ENCODE measurements around the gene MYCL. TPM values are rescaled to one million over a fixed set of nuclear protein-coding genes. Genes with fewer than 3 reads are reported as not detected.
"Not testable (repeated sequence)": the region's sequence is repeated elsewhere in the genome, so short reads cannot be mapped to it uniquely, and the experiment has no call there.

The MYCL gene
- total and polyA plus RNA-seq, 4 donors, result 2.4 to 7.8 (median 4.4) TPM

DNA sequence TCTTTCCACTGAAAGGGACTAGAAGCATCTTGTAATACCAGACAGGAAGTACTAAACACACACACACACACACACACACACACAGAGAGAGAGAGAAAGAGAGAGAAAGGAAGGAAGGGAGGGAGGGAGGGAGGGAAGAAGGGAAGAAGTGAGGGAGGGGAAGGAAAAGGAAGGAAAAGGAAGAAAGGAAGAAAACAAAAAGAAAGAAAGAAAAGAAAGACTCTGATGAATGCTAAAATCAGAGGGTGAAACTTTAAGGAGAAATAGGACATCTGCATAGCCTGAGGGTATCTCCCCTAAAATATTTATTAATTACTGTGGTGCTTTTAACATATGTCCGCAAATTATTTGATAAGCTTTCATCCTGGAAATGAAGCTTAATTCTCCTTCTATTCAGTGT is 29.0 kb downstream of the MYCL start:
- ATAC-seq (ENCODE audit: insufficient read depth, low FRiP score) (no peak), DNase-seq (no peak)
- peaks cover 0 to 14% (median 0%) of the 10 kb centered on the region in 5 donors for H3K4me1 ChIP-seq (ENCODE audit: control insufficient read depth in 5 of 5, insufficient read depth in 5 of 5, low read length in 5 of 5)
- 95 to 100% methylated on average over 1 of the region's 1 CpG for WGBS, 2 donors
- H3K27ac ChIP-seq (ENCODE audit: low read depth in 1 of 2, low read length in 1 of 2), result no peak overlapping the region
- TF ChIP-seq, protein P1, sequence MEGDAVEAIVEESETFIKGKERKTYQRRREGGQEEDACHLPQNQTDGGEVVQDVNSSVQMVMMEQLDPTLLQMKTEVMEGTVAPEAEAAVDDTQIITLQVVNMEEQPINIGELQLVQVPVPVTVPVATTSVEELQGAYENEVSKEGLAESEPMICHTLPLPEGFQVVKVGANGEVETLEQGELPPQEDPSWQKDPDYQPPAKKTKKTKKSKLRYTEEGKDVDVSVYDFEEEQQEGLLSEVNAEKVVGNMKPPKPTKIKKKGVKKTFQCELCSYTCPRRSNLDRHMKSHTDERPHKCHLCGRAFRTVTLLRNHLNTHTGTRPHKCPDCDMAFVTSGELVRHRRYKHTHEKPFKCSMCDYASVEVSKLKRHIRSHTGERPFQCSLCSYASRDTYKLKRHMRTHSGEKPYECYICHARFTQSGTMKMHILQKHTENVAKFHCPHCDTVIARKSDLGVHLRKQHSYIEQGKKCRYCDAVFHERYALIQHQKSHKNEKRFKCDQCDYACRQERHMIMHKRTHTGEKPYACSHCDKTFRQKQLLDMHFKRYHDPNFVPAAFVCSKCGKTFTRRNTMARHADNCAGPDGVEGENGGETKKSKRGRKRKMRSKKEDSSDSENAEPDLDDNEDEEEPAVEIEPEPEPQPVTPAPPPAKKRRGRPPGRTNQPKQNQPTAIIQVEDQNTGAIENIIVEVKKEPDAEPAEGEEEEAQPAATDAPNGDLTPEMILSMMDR (IDR thresholded peaks at IDR 0.05; ENCODE audit: control extremely low read depth, extremely low read depth), result no peak
- no peaks in the 10 kb centered on the region for H3K9me3 ChIP-seq (ENCODE audit: control insufficient read depth in 4 of 4, insufficient read depth in 3 of 4, low read length in 3 of 4)
- no peak overlapping the region for H3K4me3 ChIP-seq
- no peaks in the 10 kb centered on the region for H3K27me3 ChIP-seq (ENCODE audit: control insufficient read depth in 3 of 3, insufficient read depth in 3 of 3, low read length in 2 of 3)
- H3K9ac ChIP-seq (ENCODE audit: insufficient read depth in 1 of 2, low read length in 2 of 2), result no peak overlapping the region
- peaks cover 0 to 5% (median 1%) of the 10 kb centered on the region in 4 donors for H3K36me3 ChIP-seq (ENCODE audit: control insufficient read depth in 4 of 4, insufficient read depth in 4 of 4, low read length in 4 of 4)

DNA sequence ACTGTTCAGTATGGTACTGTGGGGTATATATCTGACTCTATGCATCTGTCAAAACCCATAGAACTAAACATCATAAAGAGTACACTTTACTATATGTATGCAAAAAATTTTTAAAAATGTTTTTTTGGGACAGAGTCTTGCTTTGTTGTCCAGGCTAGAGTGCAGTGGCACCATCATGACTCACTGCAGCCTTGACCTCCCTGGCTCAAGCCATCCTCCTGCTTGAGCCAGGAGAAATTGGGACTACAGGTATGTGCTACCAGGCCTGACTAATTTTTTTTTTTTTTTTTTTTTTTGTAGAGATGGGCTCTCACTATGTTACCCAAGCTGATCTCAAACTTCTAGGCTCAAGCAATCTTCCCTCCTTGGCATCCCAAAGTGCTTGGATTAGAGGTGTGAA is 29.9 kb downstream of the MYCL start:
- Histone ChIP-seq H3K9ac (ENCODE audit: insufficient read depth in 1 of 2, low read length in 2 of 2) (no peak overlapping the region), H3K4me3 (no peak overlapping the region), H3K27ac (ENCODE audit: low read depth in 1 of 2, low read length in 1 of 2) (no peak overlapping the region), H3K27me3 (ENCODE audit: control insufficient read depth in 3 of 3, insufficient read depth in 3 of 3, low read length in 2 of 3) (no peaks in the 10 kb centered on the region), H3K36me3 (ENCODE audit: control insufficient read depth in 4 of 4, insufficient read depth in 4 of 4, low read length in 4 of 4) (peaks cover 0 to 2% (median 0%) of the 10 kb centered on the region in 4 donors), H3K4me1 (ENCODE audit: control insufficient read depth in 5 of 5, insufficient read depth in 5 of 5, low read length in 5 of 5) (peaks cover 0 to 6% (median 0%) of the 10 kb centered on the region in 5 donors), H3K9me3 (ENCODE audit: control insufficient read depth in 4 of 4, insufficient read depth in 3 of 4, low read length in 3 of 4) (no peaks in the 10 kb centered on the region)
- no peak for DNase-seq
- TF ChIP-seq, protein P1 (IDR thresholded peaks at IDR 0.05; ENCODE audit: control extremely low read depth, extremely low read depth), result no peak
- no peak for ATAC-seq (ENCODE audit: insufficient read depth, low FRiP score)

DNA sequence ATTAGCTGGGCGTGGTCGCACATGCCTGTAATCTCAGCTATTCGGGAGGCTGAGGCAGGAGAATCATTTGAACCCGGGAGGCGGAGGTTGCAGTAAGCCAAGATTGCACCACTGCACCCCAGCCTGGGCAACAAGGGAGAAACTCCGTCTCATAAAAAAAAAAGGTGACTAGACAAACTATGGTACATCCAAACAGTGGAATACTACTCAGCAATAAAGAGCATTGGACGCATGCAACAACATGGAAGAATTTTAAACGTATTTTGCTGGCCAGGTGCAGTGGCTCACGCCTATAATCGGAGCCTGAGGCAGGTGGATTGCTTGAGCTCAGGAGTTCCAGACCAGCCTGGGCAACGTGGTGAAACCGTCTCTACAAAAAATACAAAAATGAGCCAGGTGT is 30.7 kb downstream of the MYCL start:
- 97% methylated on average over 12 of the region's 12 CpGs for WGBS, 2 donors
- not testable (repeated sequence) for H3K9ac ChIP-seq (ENCODE audit: insufficient read depth in 1 of 2, low read length in 2 of 2); ATAC-seq (ENCODE audit: insufficient read depth, low FRiP score)

DNA sequence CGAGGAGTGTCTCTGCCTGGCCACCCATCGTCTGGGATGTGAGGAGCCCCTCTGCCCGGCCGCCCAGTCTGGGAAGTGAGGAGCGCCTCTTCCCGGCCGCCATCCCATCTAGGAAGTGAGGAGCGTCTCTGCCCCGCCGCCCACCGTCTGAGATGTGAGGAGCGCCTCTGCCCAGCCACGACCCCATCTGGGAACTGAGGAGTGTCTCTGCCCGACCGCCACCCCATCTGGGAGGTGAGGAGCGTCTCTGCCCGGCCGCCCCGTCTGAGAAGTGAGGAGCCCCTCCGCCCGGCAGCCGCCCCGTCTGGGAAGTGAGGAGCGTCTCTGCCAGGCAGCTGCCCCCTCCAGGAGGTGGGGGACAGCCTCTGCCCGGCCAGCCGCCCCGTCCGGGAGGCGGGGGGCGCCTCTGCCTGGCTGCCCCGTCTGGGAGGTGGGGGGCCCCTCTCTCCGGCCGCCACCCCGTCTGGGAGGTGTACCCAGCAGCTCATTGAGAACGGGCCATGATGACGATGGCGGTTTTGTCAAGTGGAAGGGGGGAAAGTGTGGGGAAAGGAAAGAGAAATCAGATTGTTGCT is 32.1 kb downstream of the MYCL start:
- H3K27ac ChIP-seq (ENCODE audit: low read depth in 1 of 2, low read length in 1 of 2); H3K36me3 ChIP-seq (ENCODE audit: control insufficient read depth in 4 of 4, insufficient read depth in 4 of 4, low read length in 4 of 4); H3K4me3 ChIP-seq; H3K27me3 ChIP-seq (ENCODE audit: control insufficient read depth in 3 of 3, insufficient read depth in 3 of 3, low read length in 2 of 3); H3K9ac ChIP-seq (ENCODE audit: insufficient read depth in 1 of 2, low read length in 2 of 2); H3K4me1 ChIP-seq (ENCODE audit: control insufficient read depth in 5 of 5, insufficient read depth in 5 of 5, low read length in 5 of 5); ATAC-seq (ENCODE audit: insufficient read depth, low FRiP score); H3K9me3 ChIP-seq (ENCODE audit: control insufficient read depth in 4 of 4, insufficient read depth in 3 of 4, low read length in 3 of 4); DNase-seq: not testable (repeated sequence)
- WGBS, 2 donors, result 97 to 98% methylated on average over 24 to 37 of the region's 37 CpGs

More for the DNA sequence above, 30.7 kb downstream of the MYCL start:
- H3K36me3 ChIP-seq (ENCODE audit: control insufficient read depth in 4 of 4, insufficient read depth in 4 of 4, low read length in 4 of 4); H3K9me3 ChIP-seq (ENCODE audit: control insufficient read depth in 4 of 4, insufficient read depth in 3 of 4, low read length in 3 of 4); H3K27ac ChIP-seq (ENCODE audit: low read depth in 1 of 2, low read length in 1 of 2); DNase-seq; H3K4me3 ChIP-seq; H3K4me1 ChIP-seq (ENCODE audit: control insufficient read depth in 5 of 5, insufficient read depth in 5 of 5, low read length in 5 of 5); H3K27me3 ChIP-seq (ENCODE audit: control insufficient read depth in 3 of 3, insufficient read depth in 3 of 3, low read length in 2 of 3): not testable (repeated sequence)

Measured in lung (tissue), 12 donors.